Endothelial cell of umbilical vein (primary cell): Measurements from ENCODE around the gene M1AP. TPM values are rescaled to one million over a fixed set of nuclear protein-coding genes. Genes with fewer than 3 reads are reported as not detected.
A peak's percentile ranks its signal among the peaks of the same experiment; 100 is the strongest.

Source experiments
- BruUV-seq: library from RNA; stranded (reverse); fragments of 400-500 nt; replicated peaks from 2 replicates; lab custom pipeline; 2021; lab: Mats Ljungman, UMichigan
- CTCF ChIA-PET: fragments of 300-600, 350-600 bp; sonication (Branson Sonifier 250); formaldehyde crosslinking; loops from one replicate; lab custom pipeline; 2021; ENCODE audit warnings: antibody characterized with exemption, inconsistent platforms; lab: Charles Lee
- POLR2A ChIA-PET: fragments of 300-600, 350-600 bp; sonication (Branson Sonifier 250); formaldehyde crosslinking; loops from one replicate; lab custom pipeline; 2021; ENCODE audit warnings: antibody characterized with exemption, inconsistent platforms; lab: Charles Lee
- DNase-seq: peaks from one replicate; pipeline ENCODE4 v3.0.0-alpha.2; 2011; ENCODE audit warnings: low read depth, low spot score
- FAIRE-seq: peaks from 2 replicates; lab custom pipeline; 2011; peaks lifted over from hg19 to GRCh38; lab: Jason Lieb, UNC
- H2AFZ ChIP-seq: 2 replicates; pipeline ENCODE4 v1.6.0; 2012; ENCODE audit warnings: low read depth, low read length, control low read depth, inconsistent platforms
- H3K27ac ChIP-seq: 2 replicates; pipeline ENCODE4 v1.5.1; 2011; ENCODE audit warnings: low read depth, mild to moderate bottlenecking, control low read depth, low read length, moderate library complexity; ENCODE audit not compliant: insufficient read depth
- H3K27me3 ChIP-seq, 2 experiments: 2 replicates each; pipeline versions ENCODE4 v1.6.0 to v1.6.1; 2011; ENCODE audit warnings: low read length in 2 of 2, mixed read lengths in 1 of 2; ENCODE audit not compliant: control insufficient read depth in 2 of 2, insufficient read depth in 2 of 2
- H3K36me3 ChIP-seq, 2 experiments: 2 replicates in 1 of 2; 3 replicates in 1 of 2; pipeline ENCODE4 v1.5.1; 2011; ENCODE audit warnings: low read length in 2 of 2, mild to moderate bottlenecking in 1 of 2, moderate library complexity in 1 of 2; ENCODE audit not compliant: control insufficient read depth in 2 of 2, insufficient read depth in 2 of 2; ENCODE audit errors: extremely low read depth in 1 of 2
- H3K4me1 ChIP-seq: 3 replicates; pipeline ENCODE4 v1.5.1; 2011; ENCODE audit warnings: mild to moderate bottlenecking, low read length; ENCODE audit not compliant: control insufficient read depth, insufficient read depth; ENCODE audit errors: extremely low read depth
- H3K4me2 ChIP-seq: 2 replicates; pipeline ENCODE4 v1.6.1; 2011; ENCODE audit warnings: low read length, control low read depth, mixed read lengths; ENCODE audit not compliant: insufficient read depth
- H3K4me3 ChIP-seq, 3 experiments: fragments of 200-600 bp in 1 of 3; sonication (generic), shearing (Covaris generic) in 1 of 3; replicated peaks in 1 of 3; 2 replicates each; pipeline ENCODE4 v1.5.1; 2011 to 2016; ENCODE audit warnings: control low read depth in 3 of 3, low read length in 3 of 3, mild to moderate bottlenecking in 2 of 3, inconsistent platforms in 1 of 3, low read depth in 1 of 3, moderate library complexity in 1 of 3; ENCODE audit not compliant: insufficient read depth in 1 of 3
- H3K79me2 ChIP-seq: 2 replicates; pipeline ENCODE4 v1.6.0; 2012; ENCODE audit warnings: low read length, inconsistent platforms; ENCODE audit not compliant: control insufficient read depth, insufficient read depth
- H3K9ac ChIP-seq: replicated peaks from 2 replicates; pipeline ENCODE3; 2011; ENCODE audit warnings: low read length, control low read depth; ENCODE audit not compliant: insufficient read depth; ENCODE audit errors: extremely low read depth
- H3K9me1 ChIP-seq: replicated peaks from 3 replicates; pipeline ENCODE4 v1.6.0; 2011; ENCODE audit warnings: mild to moderate bottlenecking, low read length; ENCODE audit not compliant: control insufficient read depth, insufficient read depth; ENCODE audit errors: extremely low read depth
- H3K9me3 ChIP-seq: replicated peaks from 2 replicates; pipeline ENCODE4 v1.5.1; 2012; ENCODE audit warnings: low read length, inconsistent platforms; ENCODE audit not compliant: control insufficient read depth, insufficient read depth
- H4K20me1 ChIP-seq: replicated peaks from 2 replicates; pipeline ENCODE3; 2011; ENCODE audit warnings: mild to moderate bottlenecking, low read length; ENCODE audit not compliant: control insufficient read depth, insufficient read depth; ENCODE audit errors: extremely low read depth
- POLR2A ChIP-seq: IDR thresholded peaks from 2 replicates; pipeline ENCODE4 v1.6.1; 2012; ENCODE audit warnings: low read depth, mild to moderate bottlenecking, control low read depth, low read length
- dilution Hi-C: fragments of 300-500 bp; cut with MboI; formaldehyde crosslinking; loops from one replicate; pipeline ENCODE4 v1.15.0; 2019; ENCODE audit warnings: low sequenced_read_pairs; ENCODE audit not compliant: extremely low pct_ligation_motif_present
- intact Hi-C: fragments of 100-400 bp; cut with micrococcal nuclease; formaldehyde crosslinking; loops from one replicate; pipeline ENCODE4 v1.10.0; 2022
- polyA plus RNA-seq, 4 experiments: library from polyadenylated mRNA; depleted of rRNA in 3 of 4; stranded (reverse) in 3 of 4; unstranded in 1 of 4; fragments of >200 nt; gene quantifications; 2 replicates each; pipeline versions ENCODE4 v1.2.1 to v1.2.3, GENCODE V29; 2011 to 2012; ENCODE audit warnings: missing spikeins in 1 of 4
- total RNA-seq: library from RNA; stranded (reverse); gene quantifications from 2 replicates; pipeline ENCODE4 v1.2.3, GENCODE V29; 2021
- TF ChIP-seq, protein P1 (sequence below), 2 donors: IDR thresholded peaks; 1 replicate in 1 of 2; 2 replicates in 1 of 2; pipeline ENCODE4 v1.5.1; 2011; ENCODE audit warnings: low read length in 2 of 2, mild to moderate bottlenecking in 2 of 2, moderate library complexity in 2 of 2, control low read depth in 1 of 2, inconsistent platforms in 1 of 2, low read depth in 1 of 2; ENCODE audit not compliant: insufficient read depth in 1 of 2; ENCODE audit errors: extremely low read depth in 1 of 2

M1AP gene
- total and polyA plus RNA-seq, 2 donors (not counting 3 experiments of a cell fraction or from before 2014, with no cell fraction given), result 0.04 TPM; not detected in 1

DNA sequence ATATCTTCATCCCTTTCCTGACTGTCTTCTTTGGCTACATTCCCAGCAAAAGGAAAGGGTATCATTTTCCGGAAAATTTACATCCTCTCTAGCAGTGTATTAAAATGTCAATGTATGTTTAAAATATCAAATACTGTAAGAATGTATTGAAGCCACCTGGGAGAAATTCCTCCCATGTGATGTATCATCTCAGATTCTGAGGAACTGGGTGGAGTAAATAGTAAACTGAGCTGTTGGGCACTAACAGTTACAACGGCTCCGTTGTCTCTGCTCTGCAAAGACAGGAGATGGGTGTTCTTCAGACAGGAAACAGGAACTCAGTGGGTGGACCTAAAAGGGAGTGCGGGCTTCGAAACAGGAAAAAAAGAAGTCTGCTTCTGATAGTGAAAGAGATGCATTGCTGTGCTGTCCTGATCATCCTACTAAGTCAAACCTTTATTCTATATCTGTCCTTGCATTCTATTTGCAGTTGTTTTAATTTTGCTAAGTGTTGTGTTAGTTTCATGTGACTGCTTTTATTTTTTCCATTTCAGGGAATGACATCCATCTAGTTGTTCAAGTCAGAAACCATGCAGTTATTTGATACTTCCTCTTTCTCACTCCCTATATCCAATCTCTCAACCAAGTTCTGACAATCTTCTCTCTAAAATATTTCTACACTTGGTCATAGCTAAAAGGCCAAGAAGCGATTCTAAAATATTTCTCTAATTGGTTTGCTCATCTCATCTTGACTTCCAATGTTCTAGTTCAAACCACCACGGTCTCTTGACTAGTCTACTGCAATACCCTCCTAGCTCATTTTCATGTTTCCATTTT, 74.2 kb downstream of the M1AP start:
- CTCF ChIA-PET, result interaction anchor here (1.2 to 1.5 kb wide), 3 partner anchors 10 to 14 kb away, joined by 3 to 6 read pairs (median 5); no protein-coding TSS in a partner anchor
- H3K27ac ChIP-seq, result no peak overlapping the region

More for the DNA sequence above, 74.2 kb downstream of the M1AP start:
- Histone ChIP-seq H3K9ac (no peak overlapping the region), H3K4me2 (peak overlapping the region; percentile 85), H3K27me3 (peaks cover 2 to 3% of the 10 kb centered on the region in 2 experiments), H3K79me2 (no peaks in the 10 kb centered on the region), H3K4me1 (peaks cover 7% of the 10 kb centered on the region), H2AFZ (peak overlapping the region; percentile 90), H4K20me1 (no peaks in the 10 kb centered on the region), H3K4me3 (peak overlapping the region in 1 of 3 experiments; percentile 49), H3K36me3 (no peaks in the 10 kb centered on the region), H3K9me1 (no peaks in the 10 kb centered on the region), H3K9me3 (no peaks in the 10 kb centered on the region)
- DNase-seq (peak; percentile 24), FAIRE-seq (peak; percentile 91)
- BruUV-seq, result no TSS peak
- dilution Hi-C loops, result no loop called here
- POLR2A ChIA-PET, result no interaction called here
- TF ChIP-seq, protein P1, sequence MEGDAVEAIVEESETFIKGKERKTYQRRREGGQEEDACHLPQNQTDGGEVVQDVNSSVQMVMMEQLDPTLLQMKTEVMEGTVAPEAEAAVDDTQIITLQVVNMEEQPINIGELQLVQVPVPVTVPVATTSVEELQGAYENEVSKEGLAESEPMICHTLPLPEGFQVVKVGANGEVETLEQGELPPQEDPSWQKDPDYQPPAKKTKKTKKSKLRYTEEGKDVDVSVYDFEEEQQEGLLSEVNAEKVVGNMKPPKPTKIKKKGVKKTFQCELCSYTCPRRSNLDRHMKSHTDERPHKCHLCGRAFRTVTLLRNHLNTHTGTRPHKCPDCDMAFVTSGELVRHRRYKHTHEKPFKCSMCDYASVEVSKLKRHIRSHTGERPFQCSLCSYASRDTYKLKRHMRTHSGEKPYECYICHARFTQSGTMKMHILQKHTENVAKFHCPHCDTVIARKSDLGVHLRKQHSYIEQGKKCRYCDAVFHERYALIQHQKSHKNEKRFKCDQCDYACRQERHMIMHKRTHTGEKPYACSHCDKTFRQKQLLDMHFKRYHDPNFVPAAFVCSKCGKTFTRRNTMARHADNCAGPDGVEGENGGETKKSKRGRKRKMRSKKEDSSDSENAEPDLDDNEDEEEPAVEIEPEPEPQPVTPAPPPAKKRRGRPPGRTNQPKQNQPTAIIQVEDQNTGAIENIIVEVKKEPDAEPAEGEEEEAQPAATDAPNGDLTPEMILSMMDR (IDR thresholded peaks at IDR 0.05; ENCODE audit: extremely low read depth in 1 of 2, insufficient read depth in 1 of 2, low read depth in 1 of 2, low read length in 2 of 2), result no peak
- TF ChIP-seq POLR2A, result no peak
- intact Hi-C loops, result no loop called here
